GM19372 (cell line): Measurements from ENCODE around the gene TMCO4.

Experiments used
- ATAC-seq: cut with Tn5 transposase; IDR thresholded peaks from one replicate; pipeline ENCODE4 v1.9.1; 2021; ENCODE audit warnings: mild to moderate bottlenecking, low read depth, moderate library complexity; ENCODE audit not compliant: unreplicated experiment

Gene TMCO4

GRCh38 chr1:19664453-19665185 is 135.1 kb downstream of the TMCO4 start, which contains the start of gene HTR6:
Gene HTR6, plus strand, starts transcription at chr1:19664875. Its CDS starts 879 bp downstream, at chr1:19665754.
- no peak for ATAC-seq

- ATAC-seq, result no peak
These were observed 137.4 kb downstream of the TMCO4 start for GRCh38 chr1:19662313-19662712.

GRCh38 chr1:19661721-19662228 is 137.9 kb downstream of the TMCO4 start:
- ATAC-seq, result no peak

DNA sequence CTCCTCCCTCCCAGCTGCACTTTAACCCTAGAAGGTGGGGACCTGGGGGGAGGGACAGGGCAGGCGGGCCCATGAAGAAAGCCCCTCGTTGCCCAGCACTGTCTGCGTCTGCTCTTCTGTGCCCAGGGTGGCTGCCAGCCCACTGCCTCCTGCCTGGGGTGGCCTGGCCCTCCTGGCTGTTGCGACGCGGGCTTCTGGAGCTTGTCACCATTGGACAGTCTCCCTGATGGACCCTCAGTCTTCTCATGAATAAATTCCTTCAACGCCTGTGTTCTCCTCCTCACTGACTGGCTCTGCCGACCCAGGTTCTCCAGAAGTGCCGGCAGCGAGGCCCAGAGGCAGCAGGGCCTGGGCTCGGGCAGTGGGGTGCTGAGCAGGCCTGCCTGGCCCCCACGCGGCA is 141.5 kb downstream of the TMCO4 start:
- ATAC-seq, result no peak

DNA sequence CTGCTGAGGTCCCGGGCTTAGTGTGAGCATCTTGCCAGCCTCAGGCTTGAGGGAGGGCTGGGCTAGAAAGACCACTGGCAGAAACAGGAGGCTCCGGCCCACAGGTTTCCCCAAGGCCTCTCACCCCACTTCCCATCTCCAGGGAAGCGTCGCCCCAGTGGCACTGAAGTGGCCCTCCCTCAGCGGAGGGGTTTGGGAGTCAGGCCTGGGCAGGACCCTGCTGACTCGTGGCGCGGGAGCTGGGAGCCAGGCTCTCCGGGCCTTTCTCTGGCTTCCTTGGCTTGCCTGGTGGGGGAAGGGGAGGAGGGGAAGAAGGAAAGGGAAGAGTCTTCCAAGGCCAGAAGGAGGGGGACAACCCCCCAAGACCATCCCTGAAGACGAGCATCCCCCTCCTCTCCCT is 142.2 kb downstream of the TMCO4 start:
- ATAC-seq, result no peak

GRCh38 chr1:19656780-19657466 is 142.8 kb downstream of the TMCO4 start:
- no peak for ATAC-seq

GRCh38 chr1:19656134-19656779 is 143.5 kb downstream of the TMCO4 start:
- no peak for ATAC-seq

DNA sequence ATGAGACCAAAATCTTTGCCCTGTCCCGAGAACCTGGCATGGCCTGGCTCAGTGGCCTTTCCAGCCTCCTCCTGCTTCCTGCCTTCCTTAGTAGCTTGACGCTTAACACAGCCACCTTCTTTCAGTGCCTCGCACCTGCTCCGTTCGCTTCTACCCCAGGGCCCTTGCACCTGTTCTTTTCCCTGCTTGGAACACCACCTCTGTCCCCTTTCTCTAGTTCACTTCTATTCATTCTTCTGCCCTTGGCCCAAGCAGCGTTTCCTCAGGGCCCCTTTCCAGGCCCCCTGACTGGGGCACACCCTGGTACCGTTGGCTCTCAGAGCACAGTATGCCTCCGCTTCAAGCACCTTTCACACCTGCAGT is 144.0 kb downstream of the TMCO4 start:
- no peak for ATAC-seq

GRCh38 chr1:19654886-19655717 is 144.6 kb downstream of the TMCO4 start:
- no peak for ATAC-seq

DNA sequence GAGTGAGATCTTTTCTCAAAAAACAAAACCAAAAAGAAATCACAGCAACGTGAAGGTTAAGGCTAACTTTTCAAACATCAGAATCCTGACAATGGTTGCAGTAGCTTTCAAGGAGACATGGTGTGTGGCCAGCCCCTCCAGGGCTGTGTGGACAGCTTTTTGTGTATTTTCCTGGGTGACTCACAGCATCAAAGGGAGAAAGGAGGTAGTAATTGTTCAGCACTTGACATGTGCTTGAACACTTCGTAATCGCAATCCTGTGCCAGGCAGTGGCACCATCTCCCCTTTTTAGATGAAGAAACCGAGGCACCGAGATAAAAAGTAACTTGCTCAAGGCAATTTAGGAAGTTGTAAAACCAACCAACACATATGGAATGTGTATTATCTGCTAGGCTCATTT is 145.3 kb downstream of the TMCO4 start:
- ATAC-seq, result no peak

- no peak for ATAC-seq
These were observed 148.5 kb downstream of the TMCO4 start for GRCh38 chr1:19651141-19651737.

DNA sequence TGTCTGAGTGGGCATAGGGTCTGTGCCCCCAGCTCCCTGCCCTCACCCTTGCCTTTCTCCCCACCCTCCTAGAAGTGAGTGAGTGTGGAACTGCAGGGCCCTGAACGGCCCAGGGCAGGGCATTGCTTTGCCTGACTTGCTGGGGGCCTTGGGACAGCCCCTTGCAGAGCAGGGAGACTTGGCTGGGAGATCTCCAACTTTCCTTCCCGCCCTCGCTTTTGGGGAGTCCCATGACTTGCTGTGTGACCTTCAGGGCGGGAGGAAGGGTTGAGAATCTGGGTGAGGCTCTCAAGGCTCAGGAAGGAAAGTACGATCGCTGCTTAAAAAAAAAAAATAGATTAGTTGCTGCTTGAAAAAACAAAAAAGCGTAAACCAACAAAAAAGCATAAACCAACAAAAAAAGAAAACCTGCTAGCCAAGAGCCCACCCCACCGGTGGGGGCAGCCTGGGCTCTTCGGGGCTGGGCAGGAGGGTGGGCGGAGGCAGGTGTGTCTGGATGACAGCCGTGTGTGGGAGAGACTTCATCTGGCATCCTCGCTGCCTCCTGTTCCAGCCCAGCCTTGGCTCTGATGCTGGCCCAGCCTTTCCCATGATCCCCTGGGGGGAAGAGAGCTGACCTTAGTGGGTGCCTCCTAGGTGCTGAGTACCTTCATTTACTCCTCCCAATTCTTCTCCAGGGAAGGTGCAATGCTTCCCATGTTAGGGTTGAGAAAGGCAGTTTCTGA is 149.1 kb downstream of the TMCO4 start:
- no peak for ATAC-seq

DNA sequence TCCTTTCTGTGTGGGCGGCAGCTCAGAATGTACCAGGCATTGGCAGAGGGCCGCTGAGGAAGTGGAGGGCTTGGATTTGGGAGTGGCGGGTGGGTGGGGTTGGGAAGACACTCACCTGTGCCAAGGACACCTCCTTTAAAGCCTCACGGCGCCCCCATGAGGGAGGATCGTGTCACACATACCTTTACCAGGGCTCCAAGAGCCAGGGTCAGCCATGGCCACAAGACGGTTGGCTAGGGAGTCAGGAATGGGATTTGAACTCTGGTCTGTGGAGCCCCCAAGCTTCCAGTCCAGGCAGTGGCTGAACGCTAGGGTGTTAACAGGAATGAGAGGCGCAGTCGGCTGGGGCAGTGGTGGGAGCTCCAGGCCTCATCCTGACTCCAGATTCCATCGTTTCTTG is 151.0 kb downstream of the TMCO4 start:
- ATAC-seq, result no peak

DNA sequence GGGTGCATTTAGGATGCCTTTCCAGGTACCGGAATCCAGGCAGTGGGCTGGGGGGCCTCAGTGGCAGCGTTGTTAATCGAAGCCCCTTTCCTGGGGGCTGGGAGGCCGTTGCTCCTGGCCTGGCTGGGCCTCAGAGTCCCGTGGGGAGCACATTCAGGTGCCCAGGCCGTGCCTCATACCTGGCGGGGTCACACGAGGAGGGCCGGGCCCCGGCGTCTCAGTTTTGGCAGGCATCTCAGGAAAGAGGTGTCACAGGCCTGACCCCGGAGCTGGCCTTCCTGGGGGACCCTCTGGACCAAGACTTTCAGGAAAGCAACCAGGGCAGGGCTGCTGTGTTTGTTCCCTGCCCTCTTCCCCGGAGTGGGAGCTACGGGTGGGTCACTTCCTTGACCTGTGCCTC is 151.5 kb downstream of the TMCO4 start:
- no peak for ATAC-seq

DNA sequence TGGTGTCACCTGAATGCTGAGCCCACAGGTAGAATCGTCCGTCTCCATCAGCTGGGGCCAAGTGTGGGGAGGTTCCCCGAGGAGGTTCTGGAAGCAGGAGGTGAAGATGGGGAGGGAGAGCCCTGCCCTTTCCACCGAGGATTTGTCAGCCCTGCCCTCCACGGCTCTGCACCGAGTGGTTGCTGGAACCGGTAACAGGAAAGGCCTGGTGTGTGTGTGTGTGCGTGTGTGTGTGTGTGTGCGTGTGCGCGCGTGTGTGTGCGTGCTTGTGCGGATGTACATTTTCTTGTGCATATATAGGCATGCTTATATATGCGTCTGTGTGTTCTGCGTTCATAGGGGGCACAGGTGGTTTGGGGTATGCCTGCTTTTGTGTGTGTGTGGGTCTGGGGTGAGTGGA is 152.1 kb downstream of the TMCO4 start:
- no peak for ATAC-seq

GRCh38 chr1:19646377-19647319 is 153.1 kb downstream of the TMCO4 start:
- no peak for ATAC-seq

DNA sequence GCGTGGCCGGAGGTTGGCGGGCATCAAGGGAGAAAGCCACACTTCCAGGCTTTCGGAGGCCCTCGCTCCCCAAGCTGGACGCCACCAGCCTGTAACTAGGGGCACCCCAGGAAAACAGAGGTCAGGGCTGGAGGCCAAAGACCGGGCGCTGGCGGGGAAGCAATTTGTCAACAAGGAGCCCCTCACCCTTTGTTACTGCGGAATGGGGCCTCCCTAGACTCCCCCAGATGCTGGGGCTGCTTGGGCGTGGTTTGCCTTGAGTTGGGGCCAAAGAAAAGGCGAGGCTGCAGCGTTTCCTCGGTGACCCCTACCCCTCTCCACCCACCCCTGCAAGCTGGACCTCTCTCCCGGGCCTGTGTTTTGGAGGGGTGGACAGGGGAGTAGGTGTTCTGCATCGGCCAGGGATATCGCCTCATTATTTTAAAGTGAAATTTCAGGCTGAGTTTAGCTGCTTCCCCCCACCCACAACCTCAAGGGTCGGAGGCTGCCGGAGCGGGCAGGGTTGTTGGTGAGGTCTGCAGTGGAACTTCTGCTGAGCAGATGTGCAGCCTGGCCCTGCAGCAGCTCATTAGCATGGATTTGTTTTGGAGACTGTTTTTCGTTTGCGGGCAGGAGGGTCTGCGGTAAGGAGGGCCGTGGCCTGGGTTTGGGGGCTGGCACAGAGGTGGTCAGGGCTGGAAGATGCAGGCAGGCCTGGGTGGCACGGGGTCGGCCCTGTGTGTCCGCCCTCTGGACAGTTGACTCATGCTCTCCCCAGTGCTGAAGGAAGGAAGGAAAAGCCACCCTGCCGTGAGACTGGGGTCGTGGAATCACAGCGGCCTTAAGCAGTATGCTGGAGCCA is 154.1 kb downstream of the TMCO4 start:
- no peak for ATAC-seq
